HG02840 (cell line): Measurements from ENCODE around the gene ASPSCR1.
"Not testable (repeated sequence)": the region's sequence is repeated elsewhere in the genome, so short reads cannot be mapped to it uniquely, and the experiment has no call there.

Source experiments
- ATAC-seq: cut with Tn5 transposase; IDR thresholded peaks from one replicate; pipeline ENCODE4 v1.9.1; 2021; ENCODE audit warnings: mild to moderate bottlenecking, moderate library complexity, moderate number of reproducible peaks; ENCODE audit not compliant: unreplicated experiment, low FRiP score

ASPSCR1 gene

DNA sequence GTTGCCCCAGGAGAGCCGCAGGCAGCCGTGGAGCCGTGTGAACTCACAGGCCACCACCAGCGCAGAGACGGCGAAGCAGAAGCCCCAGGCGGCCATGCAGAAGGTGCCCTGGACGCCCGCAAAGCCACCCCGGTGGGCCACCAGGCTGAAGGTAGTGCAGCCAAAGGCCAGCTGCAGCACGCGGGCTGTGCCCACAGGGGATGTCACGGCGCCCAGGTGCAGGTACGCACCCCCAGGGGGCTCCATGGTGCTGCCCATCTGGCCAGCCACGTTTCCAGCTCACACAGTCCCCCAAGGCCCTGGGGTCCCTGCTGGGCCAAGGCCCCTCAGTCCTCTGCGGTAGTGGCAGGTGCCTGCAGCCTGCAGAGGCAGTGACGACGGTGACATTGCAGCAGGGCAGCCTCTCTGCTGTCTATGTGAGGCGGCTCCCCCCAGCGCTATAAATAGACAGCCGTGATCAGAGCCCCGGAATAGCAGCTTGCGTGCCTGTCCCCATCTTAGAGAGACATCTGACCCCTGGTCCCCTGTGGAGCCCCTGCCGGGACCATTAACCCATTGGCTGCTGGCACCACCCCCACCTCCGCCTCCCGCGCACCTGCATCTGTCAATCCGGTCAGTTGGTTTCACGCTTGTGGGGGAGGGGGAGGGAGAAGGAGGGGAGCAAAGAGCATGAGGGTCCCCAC lies 35.8 kb upstream of the ASPSCR1 start:
- ATAC-seq: no peak

DNA sequence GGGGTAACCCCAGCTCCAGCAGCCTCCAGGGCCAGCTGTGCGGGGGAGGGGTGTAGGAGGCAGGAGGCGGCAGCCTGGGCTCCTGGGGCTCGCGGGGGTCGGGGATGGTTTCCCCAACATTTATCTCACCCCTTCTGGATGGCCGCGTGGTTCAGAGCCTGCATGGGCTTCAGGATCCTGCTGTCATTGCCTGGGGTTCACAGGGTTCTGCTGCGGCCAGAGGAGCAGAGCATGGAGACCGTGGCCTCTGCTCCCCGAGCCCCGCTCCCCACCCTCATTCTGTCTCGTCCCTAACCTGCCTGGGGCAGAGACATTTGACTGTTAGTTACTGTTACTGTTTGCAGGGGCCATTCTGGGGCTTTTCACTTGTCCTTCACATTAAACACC lies 35.3 kb upstream of the ASPSCR1 start:
- no peak for ATAC-seq

DNA sequence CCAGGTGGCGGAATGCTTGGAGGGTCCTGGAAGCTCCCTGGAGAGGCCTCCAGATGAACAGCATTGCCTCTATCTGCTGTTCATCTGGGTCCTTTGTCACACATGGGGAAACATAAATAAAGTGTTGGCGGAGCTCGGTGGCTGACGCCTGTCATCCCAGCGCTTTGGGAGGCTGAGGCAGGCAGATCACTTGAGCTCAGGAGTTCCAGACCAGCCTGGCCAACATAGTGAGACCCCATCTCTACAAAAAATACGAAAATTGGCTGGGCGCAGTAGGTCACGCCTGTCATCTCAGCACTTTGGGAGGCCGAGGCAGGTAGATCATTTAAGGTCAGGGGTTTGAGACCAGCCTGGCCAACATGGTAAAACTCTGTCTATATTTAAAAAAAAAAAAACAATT lies 32.6 kb upstream of the ASPSCR1 start:
- no peak for ATAC-seq

DNA sequence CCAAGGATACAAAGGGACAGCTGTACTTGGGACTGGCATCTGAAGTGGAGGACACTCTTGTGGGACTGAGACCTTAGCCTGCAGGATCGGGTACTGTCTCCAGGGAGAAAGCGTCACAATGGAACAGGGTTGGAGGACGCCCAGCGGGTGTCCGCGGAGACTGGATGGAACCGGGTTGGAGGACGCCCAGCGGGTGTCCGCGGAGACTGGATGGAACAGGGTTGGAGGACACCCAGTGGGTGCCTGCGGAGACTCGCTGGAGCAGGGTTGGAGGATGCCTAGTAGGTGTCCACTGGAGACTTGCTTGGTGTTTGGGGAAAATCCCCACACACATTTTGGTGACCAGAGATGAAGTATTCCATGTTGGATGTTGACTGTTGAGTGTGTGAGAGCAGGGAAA lies 30.2 kb upstream of the ASPSCR1 start, which contains the start of gene MYADML2:
Gene MYADML2, minus strand, starts transcription at position 45 of the 400 bp plus-strand sequence. CDS start 5,492 bp downstream, outside the sequence.
- ATAC-seq: no peak

DNA sequence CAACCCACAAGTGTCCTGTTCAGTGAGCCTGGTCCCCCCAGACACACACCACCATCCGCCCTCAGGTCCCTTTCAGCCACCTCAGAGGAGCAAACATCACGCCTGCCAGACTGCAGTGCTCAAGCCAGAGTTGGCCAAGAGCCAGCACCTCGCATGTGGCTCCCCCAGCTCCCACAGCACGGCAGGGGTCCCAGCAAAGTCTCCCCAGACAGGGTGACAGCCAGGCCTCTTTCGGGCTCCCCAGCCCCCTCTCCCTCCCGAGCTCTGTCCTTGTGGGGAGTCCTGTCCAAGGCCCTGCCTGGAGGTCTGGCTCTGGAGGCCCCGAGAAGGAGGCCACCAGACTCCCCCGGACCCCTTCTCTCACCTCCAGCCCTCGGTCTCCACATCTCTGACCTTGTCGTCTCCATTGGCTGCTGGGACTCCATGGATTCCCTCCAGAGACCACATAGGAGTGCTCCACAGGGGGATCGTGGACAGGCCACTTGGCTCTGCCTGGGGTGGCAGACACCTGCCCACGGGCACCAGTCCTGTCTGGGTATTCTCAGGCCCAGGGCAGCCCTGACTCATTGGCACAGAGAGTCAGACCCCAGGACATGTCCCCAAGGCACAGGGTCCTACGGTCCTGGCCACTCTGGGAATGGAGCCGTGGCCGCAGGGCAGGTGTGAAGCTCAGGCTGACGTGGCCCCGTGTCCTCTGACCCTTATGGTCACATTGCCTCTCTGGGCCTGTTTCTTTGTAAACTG lies 28.6 kb upstream of the ASPSCR1 start:
- no peak for ATAC-seq

- no peak for ATAC-seq
Observed at GRCh38 chr17:81950501-81950900, 26.9 kb upstream of the ASPSCR1 start.

DNA sequence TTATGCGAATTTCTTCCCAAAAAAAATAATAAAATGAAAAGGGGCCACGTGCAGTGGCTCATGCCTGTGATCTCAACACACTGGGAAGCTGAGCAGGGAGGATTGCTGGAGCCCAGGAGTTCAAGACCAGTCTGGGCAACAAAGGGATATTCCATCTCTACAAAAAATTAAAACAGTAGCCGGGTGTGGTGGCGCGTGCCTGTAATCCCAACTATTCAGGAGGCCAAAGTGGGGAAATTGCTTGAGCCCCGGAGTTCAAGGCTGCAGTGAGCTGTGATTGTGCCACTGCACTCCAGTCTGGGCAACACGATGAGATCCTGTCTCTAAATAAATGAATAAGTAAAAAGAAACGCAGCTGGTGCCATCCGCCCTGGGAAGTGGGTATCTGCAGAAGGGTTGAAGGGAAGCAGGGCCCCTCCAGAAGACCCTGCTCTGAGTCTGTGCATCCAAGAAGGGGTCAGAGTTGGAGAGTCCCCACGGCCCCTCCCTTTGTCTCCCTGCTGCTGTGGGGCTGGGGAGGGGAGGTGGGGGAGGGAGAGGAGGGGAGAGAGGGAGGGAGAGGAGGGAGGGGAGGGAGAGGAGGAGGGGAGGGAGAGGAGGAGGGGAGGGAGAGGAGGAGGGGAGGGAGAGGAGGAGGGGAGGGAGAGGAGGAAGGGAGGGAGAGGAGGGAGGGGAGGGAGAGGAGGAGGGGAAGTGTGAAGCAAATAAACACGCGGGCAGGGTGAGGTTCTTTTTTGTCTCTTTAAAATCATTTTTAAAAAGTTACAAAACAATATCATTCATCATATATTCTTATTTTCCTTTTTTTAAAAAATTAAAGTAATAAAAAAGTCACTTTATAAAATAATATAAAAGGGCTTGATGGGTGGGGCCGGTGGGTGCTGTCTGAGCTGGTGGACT lies 25.4 kb upstream of the ASPSCR1 start:
- no peak for ATAC-seq

- ATAC-seq: no peak
Observed at GRCh38 chr17:81952792-81953228, 24.6 kb upstream of the ASPSCR1 start.

DNA sequence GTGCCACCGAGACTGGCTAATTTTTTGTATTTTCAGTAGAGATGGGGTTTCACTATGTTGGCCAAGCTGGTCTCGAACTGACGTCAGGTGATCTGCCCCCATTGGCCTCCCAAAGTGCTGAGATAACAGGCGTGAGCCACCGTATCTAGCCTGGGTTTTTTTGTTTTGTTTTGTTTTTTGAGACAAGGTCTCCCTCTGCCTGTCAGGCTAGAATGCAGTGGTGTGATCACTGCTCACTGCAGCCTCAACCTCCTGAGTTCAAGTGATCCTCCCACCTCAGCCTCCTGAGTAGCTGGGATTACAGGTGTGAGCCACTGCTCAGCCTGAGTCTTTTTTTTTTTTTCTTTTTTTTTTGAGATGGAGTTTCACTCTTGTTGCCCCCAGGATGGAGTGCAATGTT lies 24.0 kb upstream of the ASPSCR1 start:
- ATAC-seq: not testable (repeated sequence)

GRCh38 chr17:81954131-81955057 lies 23.0 kb upstream of the ASPSCR1 start:
- ATAC-seq: no peak

- ATAC-seq: no peak
Observed at GRCh38 chr17:81955058-81955681, 22.3 kb upstream of the ASPSCR1 start.

GRCh38 chr17:81955756-81956544 lies 21.5 kb upstream of the ASPSCR1 start:
- ATAC-seq: no peak

- no peak for ATAC-seq
Observed at GRCh38 chr17:81956607-81957589, 20.5 kb upstream of the ASPSCR1 start.

DNA sequence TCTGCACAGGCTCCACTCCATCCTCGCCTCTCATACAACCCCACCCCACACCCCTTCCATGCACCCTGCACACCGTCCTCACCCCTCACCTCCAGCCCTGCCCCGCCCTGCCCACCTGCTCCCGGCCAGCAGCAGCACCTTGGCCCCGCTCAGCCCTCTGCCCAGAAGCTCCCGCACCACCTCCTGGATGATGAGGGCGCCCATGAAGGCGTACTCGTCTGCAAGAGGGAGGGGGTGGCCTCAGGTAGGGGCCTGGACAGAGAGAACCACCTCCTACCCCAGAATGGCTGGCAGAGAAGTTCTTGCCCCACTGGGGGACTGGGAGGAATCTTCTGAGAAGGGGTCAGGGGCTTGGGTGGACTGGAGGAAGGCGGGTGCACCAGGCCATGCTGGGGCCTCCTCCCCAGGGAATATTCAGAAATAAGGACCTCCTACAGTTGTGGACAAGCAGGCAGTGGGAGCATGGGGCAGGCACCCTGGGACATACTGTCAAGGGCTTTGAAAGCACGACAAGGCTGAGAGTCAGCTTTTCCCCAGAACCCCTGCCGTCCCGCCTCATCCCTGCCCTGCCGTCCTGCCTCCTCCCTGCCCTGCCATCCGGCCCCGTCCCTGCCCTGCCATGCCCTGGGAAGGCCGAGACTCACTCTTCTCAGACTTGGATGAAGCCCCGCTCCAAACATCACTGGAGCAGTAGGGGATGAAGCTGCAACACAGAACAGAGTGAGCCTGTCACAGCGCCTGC lies 19.6 kb upstream of the ASPSCR1 start:
- no peak for ATAC-seq

DNA sequence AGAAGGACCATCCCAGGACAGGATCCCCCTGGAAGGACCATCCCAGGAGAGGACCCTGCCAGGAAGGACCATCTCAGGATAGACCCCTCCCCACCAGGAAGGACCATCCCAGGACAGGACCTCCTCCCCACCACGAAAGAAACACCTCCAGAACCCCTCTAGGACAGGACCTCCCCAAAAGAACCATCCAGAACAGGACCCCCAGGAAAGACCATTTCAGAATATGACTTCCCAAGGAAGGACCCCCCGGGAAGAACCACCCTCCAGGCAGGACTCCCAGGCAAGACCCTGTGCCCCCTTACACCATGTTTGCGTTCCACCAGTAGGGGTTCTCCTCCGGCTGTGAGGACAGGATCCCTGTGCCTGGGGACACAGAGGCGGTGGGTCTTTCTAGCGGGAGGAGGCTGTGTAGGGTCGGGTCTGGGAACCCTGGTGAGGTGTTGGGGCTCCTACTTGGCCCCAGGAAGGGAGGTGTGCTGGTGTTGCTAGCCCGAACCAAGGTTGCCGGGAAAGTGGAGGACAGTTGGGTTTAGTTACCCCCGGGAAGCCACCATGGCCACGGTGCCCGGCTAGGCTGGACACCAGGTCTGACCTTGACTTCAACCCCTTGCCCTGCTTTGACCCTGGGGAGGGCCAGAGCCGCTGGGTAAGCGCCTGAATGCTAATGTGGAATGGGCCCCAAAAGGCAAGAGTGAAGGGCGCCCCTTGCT lies 18.6 kb upstream of the ASPSCR1 start:
- ATAC-seq: no peak
